ENCODE measurements around the gene E2F4. TPM values are rescaled to one million over a fixed set of nuclear protein-coding genes. Genes with fewer than 3 reads are reported as not detected.

The E2F4 gene
- total RNA-seq, 2 donors from 2014 or later: 51.9 to 88.7 TPM

DNA sequence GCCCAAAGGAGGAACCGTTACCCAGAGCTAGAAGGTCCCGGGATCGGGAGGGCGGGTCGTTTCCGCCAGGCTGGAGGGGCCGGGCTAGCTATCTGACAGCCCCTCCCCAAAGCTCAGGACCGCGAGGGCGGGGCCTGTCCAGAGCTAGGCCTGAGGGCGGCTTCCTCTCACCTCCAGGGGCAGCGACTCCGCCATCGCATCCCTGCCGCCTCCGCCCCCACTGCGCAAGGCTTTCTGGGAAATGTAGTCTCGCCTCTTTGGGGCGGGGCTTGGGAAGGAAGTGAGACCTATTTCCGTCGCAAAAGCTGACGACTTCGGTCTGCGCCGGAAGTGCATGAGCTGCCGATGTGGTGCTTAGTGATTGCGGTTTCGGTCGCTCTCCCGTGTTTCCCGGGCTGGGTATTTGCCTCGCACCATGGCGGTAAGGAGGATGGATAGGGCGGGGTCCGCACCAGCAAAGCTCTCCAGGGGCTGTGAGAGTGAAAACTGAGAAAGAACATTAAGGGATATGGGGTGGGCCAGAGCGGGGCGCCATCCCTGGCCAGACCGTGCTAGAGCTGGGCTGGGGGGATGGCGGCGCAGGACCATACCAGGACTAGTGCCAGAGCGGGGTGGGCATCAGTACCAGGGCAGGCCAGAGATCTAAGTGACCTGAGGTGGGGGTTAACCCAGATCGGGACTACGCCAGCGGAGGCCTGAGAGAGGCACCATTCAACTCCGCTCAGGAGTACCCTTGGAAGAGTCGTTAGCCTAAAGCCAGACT, 35.0 kb downstream of the E2F4 start, which contains the start of gene TMEM208:
TMEM208 (plus strand) TSS at position 327 of the 763 bp plus-strand sequence; CDS start at position 416, 89 bp downstream.
- Histone ChIP-seq H3K36me3 (replicated peaks in 1 of 2; ENCODE audit: insufficient read depth in 1 of 2, low read depth in 2 of 2) (peaks cover 0 to 14% of the 10 kb centered on the region in 2 donors), H3K27ac (peak within 1 kb of the TSS; percentile 35 to 81 (median 62)), H3K9me3 (no peaks in the 10 kb centered on the region), H3K4me1 (peaks cover 25% of the 10 kb centered on the region), H3K4me3 (peak within 1 kb of the TSS; percentile 47 to 91), H3K27me3 (no peaks in the 10 kb centered on the region)
- peak; percentile 97 to 98 (median 98) for DNase-seq
- TF ChIP-seq POLR2A (IDR thresholded peaks at IDR 0.05) (peak; percentile 26 to 83 (median 81)), CTCF (IDR thresholded peaks at IDR 0.05) (peak in 4 of 7 experiments; percentile 38 to 49 (median 42))
- intact Hi-C loops (cut with DNase I): no loop called here
- WGBS, 2 donors: 0% methylated on average over 29 to 46 of the region's 46 CpGs
- ATAC-seq: peak; percentile 97

DNA sequence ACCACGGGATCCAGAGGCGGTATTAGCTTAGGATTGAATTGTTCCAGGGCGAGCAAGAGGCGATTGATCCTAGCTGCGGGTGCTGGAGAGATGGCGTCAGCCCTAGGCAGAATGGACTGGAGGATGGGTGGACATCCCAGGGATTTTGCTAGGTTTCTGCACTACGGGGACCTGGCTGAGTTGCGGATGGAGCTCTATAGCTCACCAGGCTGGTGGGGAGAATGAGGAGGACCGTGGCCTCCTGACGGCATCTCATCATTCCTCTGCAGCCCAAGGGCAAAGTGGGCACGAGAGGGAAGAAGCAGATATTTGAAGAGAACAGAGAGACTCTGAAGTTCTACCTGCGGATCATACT, 35.6 kb downstream of the E2F4 start:
- TF ChIP-seq POLR2A (IDR thresholded peaks at IDR 0.05): no peak
- no peaks in the 10 kb centered on the region for H3K9me3 ChIP-seq
- no peak for ATAC-seq
- DNase-seq: no peak
- peaks cover 0 to 14% of the 10 kb centered on the region in 2 donors for H3K36me3 ChIP-seq (replicated peaks in 1 of 2; ENCODE audit: insufficient read depth in 1 of 2, low read depth in 2 of 2)
- peak overlapping the region; percentile 35 to 81 (median 62) for H3K27ac ChIP-seq
- H3K4me3 ChIP-seq: peak overlapping the region; percentile 47 to 91
- intact Hi-C loops (cut with DNase I): no loop called here
- H3K4me1 ChIP-seq: peaks cover 25% of the 10 kb centered on the region
- WGBS, 2 donors: 7 to 14% methylated on average over 8 to 12 of the region's 12 CpGs
- H3K27me3 ChIP-seq: no peaks in the 10 kb centered on the region

DNA sequence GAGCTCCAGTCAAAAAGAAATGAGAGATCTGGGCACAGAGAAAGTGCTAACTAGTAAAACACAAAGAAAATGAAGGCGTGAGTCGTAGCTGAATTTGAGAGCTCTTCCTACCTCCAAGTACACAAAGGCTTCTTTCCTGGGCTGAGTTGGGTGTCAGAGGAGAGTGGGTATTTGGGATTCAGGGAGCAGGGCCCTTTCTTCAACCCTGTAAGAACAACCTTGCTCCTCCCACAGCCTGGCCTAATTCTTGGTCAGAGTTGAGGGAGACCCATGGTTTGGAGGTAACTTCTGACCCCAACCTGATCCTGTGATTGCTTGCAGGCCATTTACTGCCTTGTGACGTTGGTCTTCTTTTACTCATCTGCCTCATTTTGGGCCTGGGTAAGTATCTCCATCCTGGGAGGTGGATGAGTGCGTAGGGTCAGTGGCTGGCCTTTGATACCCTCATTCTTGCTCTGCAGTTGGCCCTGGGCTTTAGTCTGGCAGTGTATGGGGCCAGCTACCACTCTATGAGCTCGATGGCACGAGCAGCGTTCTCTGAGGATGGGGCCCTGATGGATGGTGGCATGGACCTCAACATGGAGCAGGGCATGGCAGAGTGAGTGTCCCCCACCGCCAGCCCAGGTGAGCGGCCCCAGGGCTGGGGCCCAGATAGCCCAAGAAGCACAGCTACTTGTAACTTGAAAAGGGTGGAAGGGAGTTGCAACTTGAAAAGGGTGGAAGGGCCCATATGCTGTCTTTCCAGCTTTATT, 36.3 kb downstream of the E2F4 start:
- DNase-seq: no peak
- intact Hi-C loops (cut with DNase I): no loop called here
- H3K9me3 ChIP-seq: no peaks in the 10 kb centered on the region
- TF ChIP-seq CTCF (IDR thresholded peaks at IDR 0.05) (no peak), POLR2A (IDR thresholded peaks at IDR 0.05) (no peak)
- no peaks in the 10 kb centered on the region for H3K27me3 ChIP-seq
- 69 to 77% methylated on average over 3 to 9 of the region's 9 CpGs for WGBS, 2 donors
- no peak overlapping the region for H3K4me3 ChIP-seq
- no peak overlapping the region for H3K27ac ChIP-seq
- peaks cover 25% of the 10 kb centered on the region for H3K4me1 ChIP-seq
- peaks cover 0 to 14% of the 10 kb centered on the region in 2 donors for H3K36me3 ChIP-seq (replicated peaks in 1 of 2; ENCODE audit: insufficient read depth in 1 of 2, low read depth in 2 of 2)
- no peak for ATAC-seq

DNA sequence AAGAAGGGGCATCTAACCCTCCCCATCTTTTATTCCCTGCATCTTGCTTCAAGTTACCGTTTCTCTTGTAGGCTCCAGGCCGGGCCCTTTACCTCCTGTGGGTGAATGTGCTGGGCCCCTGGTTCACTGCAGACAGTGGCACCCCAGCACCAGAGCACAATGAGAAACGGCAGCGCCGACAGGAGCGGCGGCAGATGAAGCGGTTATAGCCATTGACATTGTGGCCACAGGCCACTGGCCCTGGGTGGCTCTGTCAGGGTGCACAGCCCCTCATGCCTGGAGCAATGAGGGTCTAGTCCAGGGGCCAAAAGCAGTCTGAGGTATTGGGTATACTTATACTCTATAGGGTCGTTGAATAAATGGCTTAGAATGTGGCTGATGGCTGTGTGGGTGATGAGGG, 37.0 kb downstream of the E2F4 start:
- Histone ChIP-seq H3K27ac (no peak overlapping the region), H3K36me3 (replicated peaks in 1 of 2; ENCODE audit: insufficient read depth in 1 of 2, low read depth in 2 of 2) (peaks cover 0 to 14% of the 10 kb centered on the region in 2 donors), H3K9me3 (no peaks in the 10 kb centered on the region), H3K4me1 (peaks cover 25% of the 10 kb centered on the region), H3K4me3 (no peak overlapping the region), H3K27me3 (no peaks in the 10 kb centered on the region)
- WGBS, 2 donors: 80 to 81% methylated on average over 7 to 9 of the region's 9 CpGs
- TF ChIP-seq POLR2A (IDR thresholded peaks at IDR 0.05) (no peak), CTCF (IDR thresholded peaks at IDR 0.05) (no peak)
- intact Hi-C loops (cut with DNase I): no loop called here
- DNase-seq (no peak), ATAC-seq (no peak)

Measured in body of pancreas (tissue), 4 donors.